IMR-90 (cell line): ENCODE data around the gene PLEKHG2. TPM values are rescaled to one million over a fixed set of nuclear protein-coding genes. Genes with fewer than 3 reads are reported as not detected.

Source experiments
- ATAC-seq: fragments of 200-7000 bp; cut with Tn5 transposase; 2 replicates; pipeline ENCODE4 v1.9.1; 2020; ENCODE audit warnings: low read depth, mild to moderate bottlenecking, moderate library complexity
- BruUV-seq: library from RNA; stranded (reverse); fragments of 400-500 nt; replicated peaks from 2 replicates; lab custom pipeline; 2021; lab: Mats Ljungman, UMichigan
- CTCF ChIA-PET: fragments of 300-600 bp; formaldehyde crosslinking; extraction: SDS; loops from one replicate; lab custom pipeline; 2021; ENCODE audit warnings: antibody characterized with exemption; lab: Yijun Ruan, JAX
- POLR2A ChIA-PET: fragments of 300-600 bp; sonication (Branson Sonifier 250); formaldehyde crosslinking; loops from one replicate; lab custom pipeline; 2022; ENCODE audit warnings: antibody characterized with exemption; ENCODE audit not compliant: unreplicated experiment; lab: Charles Lee
- DNase-seq: peaks from one replicate; pipeline ENCODE4 v3.0.0; 2013
- H2AFZ ChIP-seq: replicated peaks from 2 replicates; pipeline ENCODE3; 2013; ENCODE audit warnings: low read length, mild to moderate bottlenecking; ENCODE audit not compliant: poor library complexity
- H2AK5ac ChIP-seq: 2 replicates; pipeline ENCODE4 v1.6.1; 2013; ENCODE audit warnings: low read depth, low read length, inconsistent platforms
- H2AK9ac ChIP-seq: replicated peaks from 2 replicates; pipeline ENCODE3; 2013; ENCODE audit warnings: mild to moderate bottlenecking, low read depth, low read length, moderate library complexity; ENCODE audit not compliant: poor library complexity
- H2BK120ac ChIP-seq: 2 replicates; pipeline ENCODE4 v1.6.1; 2013; ENCODE audit warnings: low read depth, low read length, inconsistent platforms
- H2BK15ac ChIP-seq: 3 replicates; pipeline ENCODE4 v1.6.1; 2013; ENCODE audit warnings: low read depth, low read length, inconsistent platforms
- H2BK20ac ChIP-seq: 2 replicates; pipeline ENCODE4 v1.6.1; 2013; ENCODE audit warnings: low read depth, mild to moderate bottlenecking, inconsistent platforms, low read length, moderate library complexity
- H2BK5ac ChIP-seq: 2 replicates; pipeline ENCODE4 v1.6.1; 2013; ENCODE audit warnings: mild to moderate bottlenecking, low read depth, low read length, inconsistent platforms; ENCODE audit not compliant: poor library complexity, severe bottlenecking
- H3K14ac ChIP-seq: replicated peaks from 2 replicates; pipeline ENCODE4 v1.6.1; 2013; ENCODE audit warnings: low read depth, low read length, inconsistent platforms
- H3K18ac ChIP-seq: 2 replicates; pipeline ENCODE4 v1.6.1; 2013; ENCODE audit warnings: low read depth, low read length, control low read depth
- H3K23ac ChIP-seq: 2 replicates; pipeline ENCODE4 v1.6.1; 2013; ENCODE audit warnings: low read depth, low read length, inconsistent platforms
- H3K27ac ChIP-seq: 2 replicates; pipeline ENCODE4 v1.5.1; 2013; ENCODE audit warnings: mild to moderate bottlenecking, control low read depth, low read length; ENCODE audit not compliant: insufficient read depth
- H3K27me3 ChIP-seq: 2 replicates; pipeline ENCODE4 v1.6.1; 2013; ENCODE audit warnings: low read length; ENCODE audit not compliant: control insufficient read depth, insufficient read depth
- H3K36me3 ChIP-seq: 2 replicates; pipeline ENCODE4 v1.6.1; 2013; ENCODE audit warnings: low read length, mixed read lengths; ENCODE audit not compliant: control insufficient read depth, insufficient read depth
- H3K4ac ChIP-seq: 2 replicates; pipeline ENCODE4 v1.6.1; 2013; ENCODE audit warnings: low read depth, low read length, inconsistent platforms
- H3K4me1 ChIP-seq: 2 replicates; pipeline ENCODE4 v1.6.1; 2013; ENCODE audit warnings: low read length, mixed read lengths; ENCODE audit not compliant: control insufficient read depth, insufficient read depth
- H3K4me2 ChIP-seq: 2 replicates; pipeline ENCODE4 v1.6.1; 2013; ENCODE audit warnings: low read depth, mild to moderate bottlenecking, control low read depth, low read length, moderate library complexity
- H3K4me3 ChIP-seq: 2 replicates; pipeline ENCODE4 v1.5.1; 2013; ENCODE audit warnings: low read depth, mild to moderate bottlenecking, control low read depth, low read length, moderate library complexity; ENCODE audit not compliant: insufficient read depth
- H3K56ac ChIP-seq: 2 replicates; pipeline ENCODE4 v1.6.1; 2013; ENCODE audit warnings: low read length, inconsistent platforms; ENCODE audit not compliant: insufficient read depth; ENCODE audit errors: extremely low read depth
- H3K79me1 ChIP-seq, 2 experiments: 2 replicates each; pipeline ENCODE4 v1.6.1; 2013; ENCODE audit warnings: low read length in 2 of 2, inconsistent platforms in 1 of 2, low read depth in 1 of 2
- H3K9ac ChIP-seq: 2 replicates; pipeline ENCODE4 v1.6.1; 2013; ENCODE audit warnings: low read depth, low read length, control low read depth
- H3K9me1 ChIP-seq: 2 replicates; pipeline ENCODE4 v1.6.1; 2013; ENCODE audit warnings: low read length, inconsistent platforms; ENCODE audit not compliant: insufficient read depth
- H3K9me3 ChIP-seq: 2 replicates; pipeline ENCODE4 v1.6.1; 2013; ENCODE audit warnings: low read length; ENCODE audit not compliant: control insufficient read depth, insufficient read depth
- H4K20me1 ChIP-seq: 2 replicates; pipeline ENCODE4 v1.6.1; 2013; ENCODE audit warnings: low read length, inconsistent platforms; ENCODE audit not compliant: insufficient read depth
- H4K5ac ChIP-seq: 2 replicates; pipeline ENCODE4 v1.6.1; 2013; ENCODE audit warnings: mild to moderate bottlenecking, low read depth, low read length, control low read depth
- H4K8ac ChIP-seq, 2 experiments: 2 replicates each; pipeline ENCODE4 v1.6.1; 2013; ENCODE audit warnings: low read depth in 2 of 2, low read length in 2 of 2, control low read depth in 1 of 2, inconsistent platforms in 1 of 2
- H4K91ac ChIP-seq: 2 replicates; pipeline ENCODE4 v1.6.1; 2013; ENCODE audit warnings: low read depth, low read length, inconsistent platforms; ENCODE audit not compliant: insufficient read depth
- CEBPB ChIP-seq: IDR thresholded peaks from 2 replicates; pipeline ENCODE4 v1.6.1; 2012; ENCODE audit warnings: low read depth, low read length, improper control_type of control experiment
- CTCF ChIP-seq: conservative IDR thresholded peaks from 2 replicates; pipeline ENCODE4 v1.5.1; 2012; ENCODE audit warnings: mild to moderate bottlenecking, low read depth, low read length, improper control_type of control experiment
- ELK1 ChIP-seq: fragments of 150-350 bp; IDR thresholded peaks from 2 replicates; pipeline ENCODE4 v1.6.1; 2016; ENCODE audit warnings: low read depth, mild to moderate bottlenecking, low read length, moderate library complexity, borderline replicate concordance
- FOS ChIP-seq: fragments of 150-350 bp; IDR thresholded peaks from 2 replicates; pipeline ENCODE4 v1.6.1; 2016; ENCODE audit warnings: low read depth, low read length
- MXI1 ChIP-seq: IDR thresholded peaks from 2 replicates; pipeline ENCODE4 v1.6.1; 2012; ENCODE audit warnings: low read depth, mild to moderate bottlenecking, low read length, moderate library complexity, borderline replicate concordance
- RFX5 ChIP-seq: IDR thresholded peaks from 2 replicates; pipeline ENCODE4 v1.8.0; 2012; ENCODE audit warnings: low read depth, mild to moderate bottlenecking, low read length, moderate library complexity
- SMC3 ChIP-seq: fragments of 150-350 bp; IDR thresholded peaks from 2 replicates; pipeline ENCODE4 v1.6.1; 2016; ENCODE audit warnings: low read depth, mild to moderate bottlenecking, antibody characterized with exemption, low read length, moderate library complexity
- WGBS, 2 experiments: methylation state at CpG; one replicate each; pipeline versions ENCODE4 v1.1.5 to v1.1.7; 2013; ENCODE audit warnings: missing lambda C conversion rate in 2 of 2; ENCODE audit not compliant: insufficient read length in 1 of 2; ENCODE audit errors: extremely low coverage in 2 of 2; 5-methylcytosine and 5-hydroxymethylcytosine counted together
- dilution Hi-C: fragments of 300-500 bp; cut with HindIII; formaldehyde crosslinking; loops from one replicate; pipeline ENCODE4 v1.14.3; 2018; ENCODE audit warnings: low sequenced_read_pairs; ENCODE audit not compliant: unreplicated experiment
- in situ Hi-C: fragments of 300-500 bp; cut with MboI; formaldehyde crosslinking; loops from 3 replicates; pipeline ENCODE4 v1.14.3; 2019; ENCODE audit warnings: low sequenced_read_pairs, inconsistent platforms, mixed read lengths
- intact Hi-C: fragments of 100-400 bp; cut with micrococcal nuclease; formaldehyde crosslinking; loops from 2 replicates; pipeline ENCODE4 v1.10.0; 2022
- polyA plus RNA-seq, 3 experiments: library from polyadenylated mRNA; depleted of rRNA; stranded (reverse); fragments of >200 nt; gene quantifications; 2 replicates each; pipeline ENCODE4 v1.2.3, GENCODE V29; 2012; ENCODE audit warnings: low replicate concordance in 1 of 3
- total RNA-seq: library from RNA; depleted of rRNA; stranded (reverse); fragments of >200 nt; gene quantifications from 2 replicates; pipeline ENCODE4 v1.2.3, GENCODE V29; 2012
- TF ChIP-seq, protein P1 (sequence below): fragments of 150-350 bp; IDR thresholded peaks from 2 replicates; pipeline ENCODE4 v1.6.1; 2017; ENCODE audit warnings: mild to moderate bottlenecking, antibody characterized with exemption, low read length, low read depth

The PLEKHG2 gene
- total and polyA plus RNA-seq, 2 of the 4 experiments (the other 2 are of a cell fraction), result 6.5 to 28.3 TPM

DNA sequence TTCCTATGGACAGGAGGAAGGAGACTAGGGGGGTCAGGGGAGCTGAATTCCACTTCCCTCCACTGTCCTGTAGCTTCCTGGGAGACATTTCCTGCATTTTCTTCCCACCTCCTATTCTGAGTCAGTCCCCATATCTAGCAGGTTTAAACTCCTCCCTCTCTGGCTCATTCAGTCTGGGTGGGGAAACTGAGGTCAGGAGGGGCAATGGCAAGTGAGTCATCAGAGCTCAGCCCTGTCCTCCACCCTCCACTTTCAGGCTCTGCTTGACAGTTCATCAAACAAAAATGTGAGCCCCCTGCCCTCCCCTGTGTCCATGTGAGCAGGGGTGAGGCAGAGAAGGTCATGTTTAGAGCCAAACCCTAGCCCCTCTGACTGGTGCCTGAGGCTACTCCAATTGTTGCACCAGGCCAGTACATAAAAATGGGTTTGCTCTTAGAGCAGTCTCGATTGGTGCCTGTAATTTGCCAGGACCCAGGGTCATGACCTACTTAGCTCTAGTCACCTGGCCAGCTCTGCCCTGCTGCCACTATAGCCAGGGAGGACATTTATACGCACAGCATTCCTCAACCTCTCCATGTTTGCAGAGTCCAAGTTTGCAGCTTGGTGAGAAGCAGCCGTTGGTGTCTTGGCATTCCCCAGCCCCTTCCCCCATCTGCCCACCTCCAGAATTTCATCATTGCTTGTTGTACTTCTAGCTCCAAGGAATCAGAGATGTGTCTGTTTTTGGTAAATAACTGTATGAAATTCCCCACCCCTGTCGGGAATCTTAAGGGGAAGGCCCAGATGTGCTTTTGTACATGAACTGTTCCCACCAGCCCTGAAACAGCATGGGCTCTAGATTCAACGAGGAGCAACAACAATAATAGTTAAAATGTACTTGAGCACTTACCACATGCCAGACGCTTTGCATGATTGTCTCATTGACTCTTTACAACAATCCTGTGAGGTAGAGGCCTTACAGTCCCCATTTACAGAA lies 49.5 kb upstream of the PLEKHG2 start:
- TF ChIP-seq CEBPB (peak; percentile 1; the same call in 1 of the 2 replicates), SMC3 (no peak), MXI1 (no peak), ELK1 (no peak), CTCF (no peak), FOS (peak; percentile 82), RFX5 (no peak)
- TF ChIP-seq, protein P1, sequence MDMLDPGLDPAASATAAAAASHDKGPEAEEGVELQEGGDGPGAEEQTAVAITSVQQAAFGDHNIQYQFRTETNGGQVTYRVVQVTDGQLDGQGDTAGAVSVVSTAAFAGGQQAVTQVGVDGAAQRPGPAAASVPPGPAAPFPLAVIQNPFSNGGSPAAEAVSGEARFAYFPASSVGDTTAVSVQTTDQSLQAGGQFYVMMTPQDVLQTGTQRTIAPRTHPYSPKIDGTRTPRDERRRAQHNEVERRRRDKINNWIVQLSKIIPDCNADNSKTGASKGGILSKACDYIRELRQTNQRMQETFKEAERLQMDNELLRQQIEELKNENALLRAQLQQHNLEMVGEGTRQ, result 0 out of 2 replicates have a peak, but pooled peaks have one; percentile 11
- no peak overlapping the region for H3K4me3 ChIP-seq
- peaks cover 20% of the 10 kb centered on the region for H3K36me3 ChIP-seq
- ChIA-PET CTCF (interaction anchor here (0.5 kb wide), 1 partner anchor 441 kb away, joined by 4 read pairs; no protein-coding TSS in a partner anchor), POLR2A (no interaction called here)
- H3K79me1 ChIP-seq, result peaks cover 20 to 69% of the 10 kb centered on the region in 2 experiments
- H3K23ac ChIP-seq, result peak overlapping the region; percentile 58; the same call in 1 of the 2 replicates
- no peaks in the 10 kb centered on the region for H3K27me3 ChIP-seq
- peak overlapping the region; percentile 76 for H3K14ac ChIP-seq
- H4K91ac ChIP-seq, result peak overlapping the region; percentile 74
- H3K9me3 ChIP-seq, result no peaks in the 10 kb centered on the region
- no peak overlapping the region for H3K9ac ChIP-seq
- peak; percentile 83 for ATAC-seq
- H2AFZ ChIP-seq, result peak overlapping the region; percentile 61
- H2AK5ac ChIP-seq, result peak overlapping the region; percentile 55; the same call in 1 of the 2 replicates
- H2BK20ac ChIP-seq, result peak overlapping the region; percentile 53; the same call in 1 of the 2 replicates
- peaks cover 24% of the 10 kb centered on the region for H3K9me1 ChIP-seq
- H4K5ac ChIP-seq, result peak overlapping the region; percentile 56
- H4K20me1 ChIP-seq, result peaks cover 15% of the 10 kb centered on the region; the same call in 1 of the 2 replicates
- H4K8ac ChIP-seq, result peak overlapping the region; percentile 19 to 87; a peak in 3 of 4 replicates
- peak overlapping the region; percentile 26; the same call in 1 of the 2 replicates for H3K18ac ChIP-seq
- intact Hi-C loops (loop anchor here (2.0 kb wide), 1 partner anchor 20 kb away; the partner anchor contains the start of gene SAMD4B), in situ Hi-C loops (no loop called here), dilution Hi-C loops (no loop called here)
- peak overlapping the region; percentile 95 for H3K4ac ChIP-seq
- peak; percentile 85 for DNase-seq
- peaks cover 25% of the 10 kb centered on the region for H3K4me1 ChIP-seq
- H3K27ac ChIP-seq, result peak overlapping the region; percentile 50
- WGBS, 2 experiments, result 80% methylated on average over 1 of the region's 6 CpGs; no CpG with 5 or more reads in 1 of the 2 experiments
- BruUV-seq, result no TSS peak
- H3K4me2 ChIP-seq, result peak overlapping the region; percentile 2; the same call in 1 of the 2 replicates
- H3K56ac ChIP-seq, result 0 out of 2 replicates have a peak overlapping the region, but pooled peaks have one; percentile 8
- H2BK5ac ChIP-seq, result peak overlapping the region; percentile 80
- H2BK15ac ChIP-seq, result 0 out of 3 replicates have a peak overlapping the region, but pooled peaks have one; percentile 5
- H2BK120ac ChIP-seq, result peak overlapping the region; percentile 75
- peak overlapping the region; percentile 81 for H2AK9ac ChIP-seq
